ENCODE results near the gene PIGP. TPM values are rescaled to one million over a fixed set of nuclear protein-coding genes. Genes with fewer than 3 reads are reported as not detected.

PIGP gene
- total and polyA plus RNA-seq, 2 donors (not counting 3 experiments of a cell fraction or from before 2014, with no cell fraction given), result 11.4 to 18.9 TPM

DNA sequence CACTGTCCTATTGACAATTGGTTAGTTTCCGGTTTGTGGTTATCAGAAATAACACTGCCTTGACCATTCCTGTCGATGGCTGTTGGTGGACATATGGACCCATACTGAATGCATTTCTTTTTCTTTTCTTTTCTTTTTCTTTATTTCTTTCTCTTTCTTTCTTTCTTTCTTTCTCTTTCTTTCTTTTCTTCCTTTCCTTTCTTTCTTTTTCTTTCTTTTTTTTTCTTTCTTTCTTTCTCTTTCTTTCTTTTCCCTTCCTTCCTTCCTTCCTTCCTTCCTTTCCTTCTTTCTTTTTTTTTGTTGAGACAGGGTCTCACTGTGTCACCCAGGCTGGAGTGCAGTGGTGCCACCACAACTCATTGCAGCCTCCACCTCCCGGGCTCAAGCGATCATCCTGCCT is 42.0 kb downstream of the PIGP start:
- Histone ChIP-seq H3K27me3 (ENCODE audit: control insufficient read depth in 2 of 2, insufficient read depth in 2 of 2, low read length in 2 of 2) (peaks cover 4 to 7% of the 10 kb centered on the region in 2 experiments), H3K27ac (ENCODE audit: insufficient read depth, low read depth, low read length) (no peak overlapping the region), H3K79me2 (ENCODE audit: control insufficient read depth, insufficient read depth, low read length) (no peaks in the 10 kb centered on the region), H3K9me1 (replicated peaks; ENCODE audit: control insufficient read depth, extremely low read depth, insufficient read depth, low read length) (no peaks in the 10 kb centered on the region), H3K36me3 (ENCODE audit: control insufficient read depth in 2 of 2, extremely low read depth in 1 of 2, insufficient read depth in 2 of 2, low read length in 2 of 2) (no peaks in the 10 kb centered on the region), H3K4me2 (ENCODE audit: insufficient read depth, low read length) (no peak overlapping the region), H2AFZ (ENCODE audit: low read depth, low read length) (no peak overlapping the region), H4K20me1 (replicated peaks; ENCODE audit: control insufficient read depth, extremely low read depth, insufficient read depth, low read length) (no peaks in the 10 kb centered on the region), H3K4me1 (ENCODE audit: control insufficient read depth, extremely low read depth, insufficient read depth, low read length) (no peaks in the 10 kb centered on the region), H3K4me3 (replicated peaks in 1 of 3; ENCODE audit: insufficient read depth in 1 of 3, low read depth in 1 of 3, low read length in 3 of 3) (no peak overlapping the region), H3K9me3 (replicated peaks; ENCODE audit: control insufficient read depth, insufficient read depth, low read length) (no peaks in the 10 kb centered on the region), H3K9ac (replicated peaks; ENCODE audit: extremely low read depth, insufficient read depth, low read length) (no peak overlapping the region)
- CTCF ChIA-PET, result interaction anchor here (1.1 to 1.4 kb wide), 2 partner anchors 20 to 54 kb away, joined by 3 read pairs; no protein-coding TSS in a partner anchor
- POLR2A ChIA-PET, result no interaction called here
- intact Hi-C loops (cut with micrococcal nuclease), result no loop called here
- DNase-seq (ENCODE audit: low read depth, low spot score), result no peak
- TF ChIP-seq POLR2AphosphoS5 (IDR thresholded peaks at IDR 0.05; ENCODE audit: insufficient read depth, low read depth, low read length) (no peak), FOS (IDR thresholded peaks at IDR 0.05; ENCODE audit: borderline replicate concordance, insufficient read depth, low read length) (no peak), JUN (IDR thresholded peaks at IDR 0.05; ENCODE audit: borderline replicate concordance, insufficient read depth, insufficient read length, low read depth) (no peak), EZH2 (IDR thresholded peaks at IDR 0.05; ENCODE audit: borderline replicate concordance, low read depth, low read length, severe bottlenecking) (no peak), MYC (IDR thresholded peaks at IDR 0.05; ENCODE audit: low read depth, low read length) (no peak), GATA2 (IDR thresholded peaks at IDR 0.05; ENCODE audit: insufficient read depth, insufficient read length, low read depth, low read length) (no peak), POLR2A (IDR thresholded peaks at IDR 0.05; ENCODE audit: low read depth, low read length) (no peak)
- TF ChIP-seq, protein P1, sequence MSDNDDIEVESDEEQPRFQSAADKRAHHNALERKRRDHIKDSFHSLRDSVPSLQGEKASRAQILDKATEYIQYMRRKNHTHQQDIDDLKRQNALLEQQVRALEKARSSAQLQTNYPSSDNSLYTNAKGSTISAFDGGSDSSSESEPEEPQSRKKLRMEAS (IDR thresholded peaks at IDR 0.05; ENCODE audit: insufficient read depth, insufficient read length), result no peak
- TF ChIP-seq, protein P2, sequence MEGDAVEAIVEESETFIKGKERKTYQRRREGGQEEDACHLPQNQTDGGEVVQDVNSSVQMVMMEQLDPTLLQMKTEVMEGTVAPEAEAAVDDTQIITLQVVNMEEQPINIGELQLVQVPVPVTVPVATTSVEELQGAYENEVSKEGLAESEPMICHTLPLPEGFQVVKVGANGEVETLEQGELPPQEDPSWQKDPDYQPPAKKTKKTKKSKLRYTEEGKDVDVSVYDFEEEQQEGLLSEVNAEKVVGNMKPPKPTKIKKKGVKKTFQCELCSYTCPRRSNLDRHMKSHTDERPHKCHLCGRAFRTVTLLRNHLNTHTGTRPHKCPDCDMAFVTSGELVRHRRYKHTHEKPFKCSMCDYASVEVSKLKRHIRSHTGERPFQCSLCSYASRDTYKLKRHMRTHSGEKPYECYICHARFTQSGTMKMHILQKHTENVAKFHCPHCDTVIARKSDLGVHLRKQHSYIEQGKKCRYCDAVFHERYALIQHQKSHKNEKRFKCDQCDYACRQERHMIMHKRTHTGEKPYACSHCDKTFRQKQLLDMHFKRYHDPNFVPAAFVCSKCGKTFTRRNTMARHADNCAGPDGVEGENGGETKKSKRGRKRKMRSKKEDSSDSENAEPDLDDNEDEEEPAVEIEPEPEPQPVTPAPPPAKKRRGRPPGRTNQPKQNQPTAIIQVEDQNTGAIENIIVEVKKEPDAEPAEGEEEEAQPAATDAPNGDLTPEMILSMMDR (IDR thresholded peaks at IDR 0.05; ENCODE audit: extremely low read depth in 1 of 2, insufficient read depth in 1 of 2, low read depth in 1 of 2, low read length in 2 of 2), result no peak
- BruUV-seq (replicated peaks), result no TSS peak
- FAIRE-seq, result no peak
- dilution Hi-C loops (cut with MboI; ENCODE audit: extremely low pct_ligation_motif_present, low sequenced_read_pairs), result no loop called here

Measured in endothelial cell of umbilical vein (primary cell).